UCSD-AML1 (cell line): ENCODE measurements around the gene FAM83D.

Experiments used
- DNase-seq: peaks from one replicate; lab custom pipeline; 2025; ENCODE audit not compliant: unreplicated experiment; lab: John Stamatoyannopoulos, UW

Gene FAM83D, protein sequence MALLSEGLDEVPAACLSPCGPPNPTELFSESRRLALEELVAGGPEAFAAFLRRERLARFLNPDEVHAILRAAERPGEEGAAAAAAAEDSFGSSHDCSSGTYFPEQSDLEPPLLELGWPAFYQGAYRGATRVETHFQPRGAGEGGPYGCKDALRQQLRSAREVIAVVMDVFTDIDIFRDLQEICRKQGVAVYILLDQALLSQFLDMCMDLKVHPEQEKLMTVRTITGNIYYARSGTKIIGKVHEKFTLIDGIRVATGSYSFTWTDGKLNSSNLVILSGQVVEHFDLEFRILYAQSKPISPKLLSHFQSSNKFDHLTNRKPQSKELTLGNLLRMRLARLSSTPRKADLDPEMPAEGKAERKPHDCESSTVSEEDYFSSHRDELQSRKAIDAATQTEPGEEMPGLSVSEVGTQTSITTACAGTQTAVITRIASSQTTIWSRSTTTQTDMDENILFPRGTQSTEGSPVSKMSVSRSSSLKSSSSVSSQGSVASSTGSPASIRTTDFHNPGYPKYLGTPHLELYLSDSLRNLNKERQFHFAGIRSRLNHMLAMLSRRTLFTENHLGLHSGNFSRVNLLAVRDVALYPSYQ

DNA sequence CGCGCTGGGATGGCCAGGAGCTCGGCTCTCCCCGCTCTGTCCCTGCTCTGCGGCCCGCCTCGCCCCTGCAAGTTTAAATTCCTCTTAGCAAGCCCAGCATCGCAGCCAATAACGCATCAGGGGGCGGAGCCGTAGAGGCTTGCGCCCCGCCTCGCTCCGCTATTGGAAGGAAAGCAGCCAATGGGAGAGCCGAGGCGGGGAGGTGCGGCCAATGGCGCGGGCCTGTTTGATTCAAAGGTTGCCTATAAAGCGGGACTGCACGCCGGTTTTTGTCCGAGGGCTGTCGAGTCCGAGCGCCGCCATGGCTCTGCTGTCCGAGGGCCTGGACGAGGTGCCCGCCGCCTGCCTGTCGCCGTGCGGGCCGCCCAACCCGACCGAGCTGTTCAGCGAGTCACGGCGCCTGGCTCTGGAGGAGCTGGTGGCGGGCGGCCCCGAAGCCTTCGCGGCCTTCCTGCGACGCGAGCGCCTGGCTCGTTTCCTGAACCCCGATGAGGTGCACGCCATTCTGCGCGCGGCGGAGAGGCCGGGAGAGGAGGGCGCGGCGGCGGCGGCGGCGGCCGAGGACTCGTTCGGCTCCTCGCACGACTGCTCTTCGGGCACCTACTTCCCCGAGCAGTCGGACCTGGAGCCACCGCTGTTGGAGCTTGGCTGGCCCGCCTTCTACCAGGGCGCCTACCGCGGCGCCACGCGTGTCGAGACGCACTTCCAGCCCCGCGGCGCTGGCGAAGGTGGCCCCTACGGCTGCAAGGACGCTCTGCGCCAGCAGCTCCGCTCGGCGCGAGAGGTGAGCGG is at the start of gene FAM83D:
TSS of gene FAM83D (plus strand) at position 276 of the 792 bp plus-strand sequence. CDS start at position 302, 26 bp downstream.
- peak; percentile 99 for DNase-seq

- DNase-seq = no peak
Observed at GRCh38 chr20:38877483-38877882, 48.7 kb upstream of the FAM83D start.

DNA sequence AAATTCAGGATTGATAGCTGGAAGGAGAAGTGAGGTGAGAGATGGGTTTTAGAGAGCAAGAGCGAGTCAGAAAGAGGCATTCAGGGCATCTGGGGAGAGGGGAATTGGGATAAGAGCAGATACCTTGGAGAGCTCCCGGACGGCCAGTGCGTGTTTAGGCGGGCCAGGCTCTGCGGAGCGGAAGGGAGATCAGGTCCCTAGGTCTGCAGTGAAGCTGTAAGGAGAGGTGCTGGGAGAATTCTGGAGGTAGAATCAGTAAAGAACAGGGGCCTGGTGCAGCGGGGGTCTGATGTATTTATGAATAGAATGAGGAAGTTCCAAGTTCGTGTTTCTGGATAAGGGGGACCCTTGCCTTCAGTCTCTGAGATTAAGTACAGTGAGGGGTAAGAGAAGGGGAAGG is 47.4 kb upstream of the FAM83D start:
- DNase-seq = no peak

DNA sequence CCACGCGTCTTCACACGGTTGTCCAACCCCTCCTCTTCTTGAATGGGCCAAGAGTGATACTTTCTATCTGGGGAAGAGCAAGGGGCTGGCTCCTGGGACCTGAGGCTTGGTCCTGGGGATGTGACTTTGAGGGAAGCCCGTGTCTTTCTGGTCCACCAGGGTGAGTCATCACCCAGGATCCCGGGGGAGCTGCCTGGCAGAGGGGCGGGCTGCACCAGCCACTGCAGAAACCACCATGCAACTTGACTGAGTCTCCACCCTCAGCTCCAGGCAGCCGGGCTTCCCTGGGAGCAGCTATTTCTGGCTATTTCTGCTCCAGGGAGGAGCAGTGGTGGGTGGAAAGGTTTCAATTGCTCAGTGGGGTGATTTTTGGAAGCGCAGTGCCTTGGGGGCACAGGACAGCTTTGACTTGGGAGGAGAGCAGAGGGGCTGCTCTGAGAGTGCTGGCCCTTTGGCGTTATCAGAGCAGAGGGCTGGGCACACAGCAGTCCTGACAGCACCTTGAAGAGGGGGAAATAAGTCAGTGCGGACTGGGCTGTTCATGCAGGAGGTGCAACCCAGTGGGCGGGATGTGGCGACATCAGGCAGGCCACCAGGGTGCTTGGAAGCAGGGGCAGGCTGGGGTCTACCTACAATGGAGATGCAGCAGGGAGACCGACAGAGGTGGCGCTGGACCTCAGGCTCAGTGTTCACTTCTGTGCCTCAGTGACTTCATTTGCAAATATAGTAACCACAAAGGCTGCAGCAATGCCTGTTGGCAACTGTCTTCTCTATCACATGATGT is 45.1 kb upstream of the FAM83D start:
- no peak for DNase-seq

- DNase-seq = no peak
Observed at GRCh38 chr20:38881806-38882440, 44.3 kb upstream of the FAM83D start.

DNA sequence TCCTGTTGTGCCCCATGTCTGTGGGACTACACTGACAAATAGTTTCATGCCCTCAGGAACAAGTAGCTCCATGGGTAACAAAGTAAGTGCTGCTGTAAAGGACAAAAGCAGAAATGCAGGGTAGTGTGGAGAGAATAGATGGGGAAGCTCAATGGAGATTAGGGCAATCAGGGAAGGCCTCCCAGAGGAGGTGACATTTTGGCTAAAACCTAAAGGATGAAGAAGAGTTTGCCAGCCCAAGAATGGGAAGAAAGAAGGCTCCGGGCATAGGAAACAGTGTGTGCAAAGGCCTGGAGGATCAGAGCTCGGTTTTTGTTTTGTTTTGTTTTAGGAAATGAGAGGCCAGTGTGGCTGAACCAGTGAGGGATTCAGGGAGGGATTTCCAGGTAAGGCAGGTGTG is 43.6 kb upstream of the FAM83D start:
- no peak for DNase-seq

GRCh38 chr20:38883081-38883980 is 42.9 kb upstream of the FAM83D start:
- no peak for DNase-seq

GRCh38 chr20:38883981-38884733 is 42.1 kb upstream of the FAM83D start:
- no peak for DNase-seq

DNA sequence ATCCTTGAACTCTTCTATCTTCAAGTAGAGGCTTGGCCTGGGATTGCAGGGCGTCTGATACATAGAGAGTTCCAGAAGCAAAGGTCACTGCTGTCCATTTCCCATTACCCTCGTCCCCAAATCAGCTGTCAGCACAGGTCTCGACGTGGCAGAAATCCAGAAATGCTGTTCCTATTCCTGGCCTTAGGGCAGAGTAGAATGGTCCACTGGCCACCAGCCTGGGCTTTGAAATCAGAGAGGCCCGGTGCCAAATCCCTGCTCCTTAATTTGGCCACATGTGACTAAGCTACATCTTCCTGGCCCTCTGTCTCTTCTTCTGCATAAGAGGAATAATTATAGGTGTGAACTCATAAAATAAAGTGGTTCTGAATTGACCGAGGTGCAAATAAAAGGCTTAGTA is 40.9 kb upstream of the FAM83D start:
- DNase-seq = no peak

- DNase-seq = no peak
Observed at GRCh38 chr20:38888059-38888831, 38.0 kb upstream of the FAM83D start.

DNA sequence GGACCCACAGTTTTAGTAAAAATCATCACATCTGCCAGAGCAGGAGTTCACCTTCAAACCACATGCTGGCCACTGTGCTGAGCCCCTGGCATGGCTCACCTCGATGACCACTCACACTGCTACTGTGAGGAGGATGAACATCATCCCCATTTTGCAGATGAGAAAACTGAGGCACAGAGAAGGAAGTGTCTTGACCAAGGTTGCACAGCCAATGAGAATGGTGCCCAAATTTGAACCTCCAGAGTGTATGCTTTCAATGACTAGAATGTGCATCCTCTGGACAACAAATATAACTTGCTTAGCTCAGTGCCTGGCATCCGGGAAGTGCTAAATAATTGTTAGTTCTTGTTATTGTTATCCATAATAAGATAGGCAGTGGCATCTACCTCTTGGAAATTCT is 37.2 kb upstream of the FAM83D start:
- DNase-seq = no peak

DNA sequence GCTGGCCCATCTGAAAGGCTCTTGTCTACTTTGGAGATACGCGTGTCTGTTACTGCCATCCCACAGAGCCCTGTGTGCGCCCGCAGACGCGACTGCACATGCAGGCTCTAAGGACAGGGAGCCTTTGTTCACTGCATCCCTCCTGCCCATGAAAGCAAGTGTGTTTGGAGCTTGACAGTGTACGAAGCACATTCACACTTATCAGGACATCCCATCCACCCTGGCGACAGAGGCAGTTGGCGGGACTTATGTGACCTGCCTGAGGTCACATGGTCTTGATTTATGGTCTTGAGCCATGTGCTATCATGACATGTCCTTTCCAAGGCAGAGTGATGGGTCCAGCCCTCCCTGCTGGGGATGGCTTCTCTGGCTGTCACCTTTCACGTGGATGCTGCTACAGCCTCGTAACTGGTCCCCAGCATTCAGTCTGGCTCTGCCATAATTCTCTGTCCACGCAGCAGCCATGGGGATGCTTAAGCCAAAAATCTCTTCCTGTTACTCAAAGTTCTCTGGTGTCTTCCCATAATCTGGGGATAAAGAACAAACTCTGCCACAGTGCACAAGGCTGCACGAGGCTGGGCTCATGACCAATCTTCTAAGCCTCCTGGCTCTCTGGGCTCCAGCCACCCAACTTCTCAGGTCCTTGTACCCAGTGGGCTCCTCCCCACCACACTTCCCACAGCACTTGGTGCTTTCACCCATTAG is 36.3 kb upstream of the FAM83D start:
- DNase-seq = no peak

GRCh38 chr20:38890497-38890818 is 35.8 kb upstream of the FAM83D start:
- DNase-seq = no peak

- DNase-seq = no peak
Observed at GRCh38 chr20:38892091-38892981, 33.9 kb upstream of the FAM83D start.

- no peak for DNase-seq
Observed at GRCh38 chr20:38893056-38893564, 33.1 kb upstream of the FAM83D start.

- peak; percentile 71 for DNase-seq
Observed at GRCh38 chr20:38893565-38894090, 32.6 kb upstream of the FAM83D start.
